ENCODE data around the gene KRTAP29-1.

KRTAP29-1 gene

GRCh38 chr17:41308918-41309359, 6.3 kb upstream of the KRTAP29-1 start, which contains the start of gene KRTAP16-1:
TSS of gene KRTAP16-1 (minus strand) at chr17:41309309. CDS start at chr17:41309253, 56 bp downstream.
- Histone ChIP-seq H3K9me3 (ENCODE audit: control insufficient read depth, low read length) (no peaks in the 10 kb centered on the region), H3K4me2 (ENCODE audit: low read length) (no peak within 1 kb of the TSS), H3K9ac (no peak within 1 kb of the TSS), H3K4me3 (ENCODE audit: low read depth, low read length) (no peak within 1 kb of the TSS), H3K27ac (no peak within 1 kb of the TSS), H3K36me3 (ENCODE audit: control insufficient read depth, insufficient read depth, low read length) (no peaks in the 10 kb centered on the region), H3K27me3 (ENCODE audit: control insufficient read depth, insufficient read depth, low read length) (no peaks in the 10 kb centered on the region), H3K4me1 (no peaks in the 10 kb centered on the region), H2AFZ (no peak within 1 kb of the TSS), H3K79me2 (no peaks in the 10 kb centered on the region)
- TF ChIP-seq CTCF (IDR thresholded peaks at IDR 0.05) = no peak

GRCh38 chr17:41308251-41308917, 5.7 kb upstream of the KRTAP29-1 start:
- Histone ChIP-seq H3K9me3 (ENCODE audit: control insufficient read depth, low read length) (no peaks in the 10 kb centered on the region), H2AFZ (no peak overlapping the region), H3K79me2 (no peaks in the 10 kb centered on the region), H3K9ac (no peak overlapping the region), H3K4me3 (ENCODE audit: low read depth, low read length) (no peak overlapping the region), H3K27me3 (ENCODE audit: control insufficient read depth, insufficient read depth, low read length) (no peaks in the 10 kb centered on the region), H3K4me2 (ENCODE audit: low read length) (no peak overlapping the region), H3K4me1 (no peaks in the 10 kb centered on the region), H3K36me3 (ENCODE audit: control insufficient read depth, insufficient read depth, low read length) (no peaks in the 10 kb centered on the region), H3K27ac (no peak overlapping the region)
- no peak for TF ChIP-seq CTCF (IDR thresholded peaks at IDR 0.05)

- Histone ChIP-seq H3K27me3 (ENCODE audit: control insufficient read depth, insufficient read depth, low read length) (no peaks in the 10 kb centered on the region), H3K4me3 (ENCODE audit: low read depth, low read length) (no peak overlapping the region), H3K9ac (no peak overlapping the region), H2AFZ (no peak overlapping the region), H3K27ac (no peak overlapping the region), H3K4me2 (ENCODE audit: low read length) (no peak overlapping the region), H3K79me2 (no peaks in the 10 kb centered on the region), H3K36me3 (ENCODE audit: control insufficient read depth, insufficient read depth, low read length) (no peaks in the 10 kb centered on the region), H3K9me3 (ENCODE audit: control insufficient read depth, low read length) (no peaks in the 10 kb centered on the region), H3K4me1 (no peaks in the 10 kb centered on the region)
- TF ChIP-seq CTCF (IDR thresholded peaks at IDR 0.05) = no peak
These were observed 5.0 kb upstream of the KRTAP29-1 start for GRCh38 chr17:41307647-41308046.

GRCh38 chr17:41304091-41304490, 1.4 kb upstream of the KRTAP29-1 start:
- Histone ChIP-seq H3K4me1 (no peaks in the 10 kb centered on the region), H3K4me3 (ENCODE audit: low read depth, low read length) (no peak overlapping the region), H3K79me2 (no peaks in the 10 kb centered on the region), H3K9me3 (ENCODE audit: control insufficient read depth, low read length) (no peaks in the 10 kb centered on the region), H3K36me3 (ENCODE audit: control insufficient read depth, insufficient read depth, low read length) (no peaks in the 10 kb centered on the region), H3K9ac (no peak overlapping the region), H3K4me2 (ENCODE audit: low read length) (no peak overlapping the region), H3K27ac (no peak overlapping the region), H3K27me3 (ENCODE audit: control insufficient read depth, insufficient read depth, low read length) (no peaks in the 10 kb centered on the region), H2AFZ (no peak overlapping the region)
- TF ChIP-seq CTCF (IDR thresholded peaks at IDR 0.05) = no peak

GRCh38 chr17:41302981-41303380, 330 bp upstream of the KRTAP29-1 start:
- Histone ChIP-seq H3K4me1 (no peaks in the 10 kb centered on the region), H3K9ac (no peak overlapping the region), H3K27ac (no peak overlapping the region), H3K27me3 (ENCODE audit: control insufficient read depth, insufficient read depth, low read length) (no peaks in the 10 kb centered on the region), H3K79me2 (no peaks in the 10 kb centered on the region), H3K4me2 (ENCODE audit: low read length) (no peak overlapping the region), H3K9me3 (ENCODE audit: control insufficient read depth, low read length) (no peaks in the 10 kb centered on the region), H3K36me3 (ENCODE audit: control insufficient read depth, insufficient read depth, low read length) (no peaks in the 10 kb centered on the region), H2AFZ (no peak overlapping the region), H3K4me3 (ENCODE audit: low read depth, low read length) (no peak overlapping the region)
- no peak for TF ChIP-seq CTCF (IDR thresholded peaks at IDR 0.05)

Measured in parathyroid adenoma (tissue), 2 donors.